H1 (cell line): ENCODE data around the gene TOP1.

Source experiments
- EGR1 ChIP-seq: IDR thresholded peaks from 2 replicates; pipeline ENCODE4 v1.6.1; 2011; ENCODE audit warnings: low read depth, low read length, borderline replicate concordance
- POLR2A ChIP-seq, 2 experiments: IDR thresholded peaks; 1 replicate in 1 of 2; 2 replicates in 1 of 2; pipeline ENCODE4 v1.6.1; 2011; ENCODE audit warnings: low read depth in 2 of 2, low read length in 2 of 2, mild to moderate bottlenecking in 2 of 2; ENCODE audit errors: control extremely low read depth in 1 of 2
- TF ChIP-seq, protein P1 (sequence below), 3 experiments: IDR thresholded peaks; 1 replicate in 2 of 3; 2 replicates in 1 of 3; pipeline versions ENCODE4 v1.5.1 to v1.6.1; 2011; ENCODE audit warnings: low read length in 3 of 3, mild to moderate bottlenecking in 3 of 3, inconsistent platforms in 2 of 3, low read depth in 1 of 3, moderate library complexity in 1 of 3; ENCODE audit not compliant: insufficient read depth in 1 of 3; ENCODE audit errors: control extremely low read depth in 1 of 3

DNA sequence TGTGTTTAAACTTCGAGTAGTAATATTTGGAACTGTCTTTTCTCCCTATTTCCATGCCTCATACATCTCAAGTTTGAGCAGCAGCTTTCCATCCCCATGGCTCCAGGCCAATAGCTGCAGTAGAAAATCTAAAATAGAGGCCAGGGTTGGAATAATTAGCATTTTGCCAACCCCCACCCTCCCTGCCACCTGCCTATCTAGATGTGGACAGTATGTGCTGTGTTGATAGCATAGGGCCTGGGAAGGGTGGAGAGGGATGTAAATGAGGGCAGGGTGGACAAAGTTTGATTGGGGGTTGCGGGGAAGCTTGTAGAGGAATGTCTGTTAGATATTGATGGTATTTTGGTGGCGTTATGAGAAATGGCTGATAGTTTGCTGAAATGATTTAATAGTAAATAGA is 5.6 kb downstream of the TOP1 start:
- TF ChIP-seq, protein P1, sequence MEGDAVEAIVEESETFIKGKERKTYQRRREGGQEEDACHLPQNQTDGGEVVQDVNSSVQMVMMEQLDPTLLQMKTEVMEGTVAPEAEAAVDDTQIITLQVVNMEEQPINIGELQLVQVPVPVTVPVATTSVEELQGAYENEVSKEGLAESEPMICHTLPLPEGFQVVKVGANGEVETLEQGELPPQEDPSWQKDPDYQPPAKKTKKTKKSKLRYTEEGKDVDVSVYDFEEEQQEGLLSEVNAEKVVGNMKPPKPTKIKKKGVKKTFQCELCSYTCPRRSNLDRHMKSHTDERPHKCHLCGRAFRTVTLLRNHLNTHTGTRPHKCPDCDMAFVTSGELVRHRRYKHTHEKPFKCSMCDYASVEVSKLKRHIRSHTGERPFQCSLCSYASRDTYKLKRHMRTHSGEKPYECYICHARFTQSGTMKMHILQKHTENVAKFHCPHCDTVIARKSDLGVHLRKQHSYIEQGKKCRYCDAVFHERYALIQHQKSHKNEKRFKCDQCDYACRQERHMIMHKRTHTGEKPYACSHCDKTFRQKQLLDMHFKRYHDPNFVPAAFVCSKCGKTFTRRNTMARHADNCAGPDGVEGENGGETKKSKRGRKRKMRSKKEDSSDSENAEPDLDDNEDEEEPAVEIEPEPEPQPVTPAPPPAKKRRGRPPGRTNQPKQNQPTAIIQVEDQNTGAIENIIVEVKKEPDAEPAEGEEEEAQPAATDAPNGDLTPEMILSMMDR (IDR thresholded peaks at IDR 0.05; ENCODE audit: control extremely low read depth in 1 of 3, insufficient read depth in 1 of 3, low read depth in 1 of 3, low read length in 3 of 3): no peak
- TF ChIP-seq POLR2A (IDR thresholded peaks at IDR 0.05; ENCODE audit: control extremely low read depth in 1 of 2, low read depth in 2 of 2, low read length in 2 of 2) (no peak; a peak in 1 of 3 replicates), EGR1 (no peak)
